Islet of Langerhans (tissue), 1 donor: ENCODE measurements around the gene NSF.

ENCODE experiments used
- FAIRE-seq: peaks from one replicate; lab custom pipeline; 2011; peaks lifted over from hg19 to GRCh38; lab: Jason Lieb, UNC

Gene NSF

DNA sequence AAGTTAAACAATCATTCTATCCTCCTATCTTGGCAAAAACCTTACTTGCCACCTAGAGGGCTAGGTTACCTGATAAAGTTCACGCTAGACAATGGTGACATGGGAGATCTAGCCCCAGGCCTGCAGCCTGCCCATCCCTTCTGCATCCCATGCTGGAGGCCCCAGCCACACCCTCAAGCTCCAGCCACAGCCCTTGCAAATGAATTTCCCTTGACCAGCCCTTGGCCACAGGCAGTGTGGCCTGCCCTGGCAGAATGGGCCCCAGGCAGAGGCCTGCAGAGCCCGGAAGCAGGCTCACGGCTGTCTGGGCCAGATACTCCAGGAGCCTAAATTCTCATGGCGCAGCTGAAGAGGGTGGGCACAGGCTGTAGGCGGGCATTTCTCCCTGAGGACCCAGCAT, 213.1 kb downstream of the NSF start:
- no peak for FAIRE-seq

DNA sequence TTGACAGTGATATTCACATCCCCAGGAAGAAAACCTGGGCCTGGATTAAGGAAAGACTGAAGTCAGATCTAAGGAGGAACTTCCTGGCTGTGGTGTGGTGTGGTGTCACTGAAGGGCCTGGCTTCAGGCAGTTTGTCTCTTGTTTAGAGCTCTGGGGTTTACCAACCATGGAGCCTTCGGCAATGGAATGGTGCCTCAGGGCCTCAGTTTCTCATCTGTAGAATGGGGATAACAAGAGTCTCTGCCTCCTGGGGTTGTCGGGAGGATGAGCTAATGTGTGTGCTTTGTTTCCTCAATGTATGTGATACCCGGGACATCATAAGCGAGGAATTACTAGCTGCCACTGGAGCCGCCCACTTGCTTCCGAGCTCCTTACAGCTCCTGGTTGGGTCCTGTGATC, 215.3 kb downstream of the NSF start:
- FAIRE-seq = no peak
